Endothelial cell (in vitro differentiated cells): Measurements from ENCODE around the gene PALMD. TPM values are rescaled to one million over a fixed set of nuclear protein-coding genes. Genes with fewer than 3 reads are reported as not detected.

Experiments
- DNase-seq: peaks from one replicate; pipeline ENCODE4 v3.0.0; 2021; ENCODE audit warnings: low spot score
- H3K27ac Mint-ChIP-seq: one replicate; pipeline ENCODE4 v1.8.0; 2021; ENCODE audit warnings: mixed read lengths, inconsistent platforms; ENCODE audit not compliant: unreplicated experiment
- H3K27me3 Mint-ChIP-seq: one replicate; pipeline ENCODE4 v1.8.0; 2021; ENCODE audit warnings: mild to moderate bottlenecking, moderate library complexity, mixed read lengths, inconsistent platforms; ENCODE audit not compliant: unreplicated experiment
- H3K36me3 Mint-ChIP-seq: one replicate; pipeline ENCODE4 v1.8.0; 2021; ENCODE audit warnings: mild to moderate bottlenecking, low read depth, mixed read lengths, inconsistent platforms; ENCODE audit not compliant: unreplicated experiment
- H3K4me1 Mint-ChIP-seq: one replicate; pipeline ENCODE4 v1.8.0; 2021; ENCODE audit warnings: mild to moderate bottlenecking, mixed read lengths, inconsistent platforms; ENCODE audit not compliant: unreplicated experiment
- H3K4me3 Mint-ChIP-seq: one replicate; pipeline ENCODE4 v1.8.0; 2021; ENCODE audit warnings: mild to moderate bottlenecking, mixed read lengths, inconsistent platforms; ENCODE audit not compliant: unreplicated experiment
- H3K9me3 Mint-ChIP-seq: one replicate; pipeline ENCODE4 v1.8.0; 2021; ENCODE audit warnings: mixed read lengths, inconsistent platforms; ENCODE audit not compliant: unreplicated experiment
- CTCF ChIP-seq: fragments of 200-600 bp; sonication (generic); IDR thresholded peaks from one replicate; pipeline ENCODE4 v1.5.0; 2021; ENCODE audit warnings: antibody characterized with exemption; ENCODE audit not compliant: unreplicated experiment
- total RNA-seq: library from RNA; stranded (reverse); fragmentation: NEBNext Ultra II Directional; extraction: Animal tissue kit (Norgen Biotek cat#: 25700); gene quantifications from one replicate; pipeline ENCODE4 v1.2.1, GENCODE V29; 2021; ENCODE audit not compliant: unreplicated experiment

Gene PALMD
- total RNA-seq, 1 donor from 2014 or later = 1.9 TPM

DNA sequence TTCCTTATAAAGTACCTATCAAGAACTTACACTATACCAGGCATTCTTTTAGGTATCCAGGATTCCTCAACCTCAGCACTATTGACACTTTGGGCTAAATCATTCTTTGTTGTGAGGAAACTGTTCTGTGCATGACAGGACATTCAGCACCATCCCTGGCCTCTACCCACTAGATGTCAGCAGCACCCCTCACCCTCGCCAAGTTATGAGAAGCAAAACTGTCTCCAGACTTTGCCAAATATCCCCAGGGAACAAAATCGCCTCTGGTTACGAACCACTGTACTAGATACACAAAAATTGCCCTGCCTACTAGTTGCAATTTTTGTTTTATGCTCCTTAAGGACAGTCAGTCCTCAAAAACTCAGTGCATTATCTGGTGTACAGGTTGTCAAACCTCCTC, 35.7 kb downstream of the PALMD start:
- Mint-ChIP-seq H3K4me3 (no peak overlapping the region), H3K36me3 (no peaks in the 10 kb centered on the region), H3K27ac (no peak overlapping the region), H3K9me3 (no peaks in the 10 kb centered on the region), H3K27me3 (no peaks in the 10 kb centered on the region), H3K4me1 (peaks cover 9% of the 10 kb centered on the region)
- DNase-seq = no peak
- no peak for TF ChIP-seq CTCF

GRCh38 chr1:99682291-99682751, 36.4 kb downstream of the PALMD start:
- Mint-ChIP-seq H3K4me1 (peaks cover 9% of the 10 kb centered on the region), H3K4me3 (no peak overlapping the region), H3K9me3 (no peaks in the 10 kb centered on the region), H3K36me3 (no peaks in the 10 kb centered on the region), H3K27ac (no peak overlapping the region), H3K27me3 (no peaks in the 10 kb centered on the region)
- DNase-seq = no peak
- TF ChIP-seq CTCF = no peak

GRCh38 chr1:99685516-99686180, 39.7 kb downstream of the PALMD start:
- Mint-ChIP-seq H3K27ac (no peak overlapping the region), H3K27me3 (no peaks in the 10 kb centered on the region), H3K36me3 (no peaks in the 10 kb centered on the region), H3K4me3 (no peak overlapping the region), H3K4me1 (peaks cover 10% of the 10 kb centered on the region), H3K9me3 (no peaks in the 10 kb centered on the region)
- peak; percentile 69 for TF ChIP-seq CTCF
- DNase-seq = peak; percentile 66

- Mint-ChIP-seq H3K4me3 (no peak overlapping the region), H3K4me1 (peaks cover 22% of the 10 kb centered on the region), H3K36me3 (no peaks in the 10 kb centered on the region), H3K27me3 (no peaks in the 10 kb centered on the region), H3K27ac (peak overlapping the region; percentile 85), H3K9me3 (no peaks in the 10 kb centered on the region)
- no peak for DNase-seq
- TF ChIP-seq CTCF = no peak
These were observed 45.3 kb downstream of the PALMD start for GRCh38 chr1:99691175-99691574.

DNA sequence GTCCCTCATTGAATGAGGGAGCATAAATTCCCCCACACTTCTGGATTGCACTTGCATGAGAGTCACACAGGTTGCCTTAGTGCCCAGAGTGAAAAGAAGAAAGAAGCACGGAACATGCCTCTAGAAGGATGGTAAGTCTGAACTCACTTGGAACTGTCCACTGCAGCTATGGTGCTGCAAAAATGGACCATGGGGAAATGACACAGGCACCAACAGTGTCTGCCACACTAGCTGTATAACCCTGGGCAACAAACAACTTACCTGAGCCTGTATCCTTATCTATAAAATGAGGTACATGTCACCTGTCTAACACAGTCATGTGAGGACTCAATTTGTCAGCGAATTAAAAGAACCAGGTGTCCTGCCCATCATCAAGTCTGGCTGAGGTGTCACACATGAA, 50.7 kb downstream of the PALMD start:
- Mint-ChIP-seq H3K27me3 (no peaks in the 10 kb centered on the region), H3K27ac (no peak overlapping the region), H3K36me3 (no peaks in the 10 kb centered on the region), H3K4me3 (no peak overlapping the region), H3K9me3 (no peaks in the 10 kb centered on the region), H3K4me1 (peaks cover 11% of the 10 kb centered on the region)
- TF ChIP-seq CTCF = no peak
- no peak for DNase-seq
